CD14-positive monocyte (primary cell): Measurements from ENCODE around the gene UNK. TPM values are rescaled to one million over a fixed set of nuclear protein-coding genes. Genes with fewer than 3 reads are reported as not detected.

Experiments used
- DNase-seq, 3 donors: peaks; one replicate each; pipeline ENCODE4 v3.0.0-alpha.2; 2011 to 2022
- H2AFZ ChIP-seq: 2 replicates; pipeline ENCODE4 v1.6.0; 2012; ENCODE audit warnings: mild to moderate bottlenecking, low read depth, low read length, inconsistent platforms; ENCODE audit not compliant: insufficient read depth, poor library complexity, severe bottlenecking
- H3K27ac ChIP-seq, 2 donors: 1 replicate in 1 of 2; 2 replicates in 1 of 2; pipeline ENCODE4 v1.5.1; 2012 to 2013; ENCODE audit warnings: low read length in 2 of 2, control low read depth in 1 of 2, inconsistent platforms in 1 of 2, low read depth in 1 of 2, mild to moderate bottlenecking in 1 of 2
- H3K27me3 ChIP-seq, 2 donors: one replicate each; pipeline versions ENCODE4 v1.6.0 to v1.6.1; 2011 to 2013; ENCODE audit warnings: low read length in 2 of 2; ENCODE audit not compliant: control insufficient read depth in 2 of 2, insufficient read depth in 2 of 2
- H3K36me3 ChIP-seq, 2 donors: replicated peaks in 1 of 2; 1 replicate in 1 of 2; 2 replicates in 1 of 2; pipeline versions ENCODE4 v1.5.1 to v1.6.1; 2012 to 2013; ENCODE audit warnings: low read length in 2 of 2, control low read depth in 1 of 2, inconsistent platforms in 1 of 2, mild to moderate bottlenecking in 1 of 2; ENCODE audit not compliant: insufficient read depth in 2 of 2, control insufficient read depth in 1 of 2
- H3K4me1 ChIP-seq, 2 donors: 1 replicate in 1 of 2; 2 replicates in 1 of 2; pipeline versions ENCODE4 v1.5.1 to v1.6.1; 2012 to 2013; ENCODE audit warnings: low read length in 2 of 2, control low read depth in 1 of 2, inconsistent platforms in 1 of 2, mild to moderate bottlenecking in 1 of 2, moderate library complexity in 1 of 2; ENCODE audit not compliant: insufficient read depth in 2 of 2, control insufficient read depth in 1 of 2
- H3K4me2 ChIP-seq: replicated peaks from 2 replicates; pipeline ENCODE3; 2012; ENCODE audit warnings: low read length, moderate library complexity, mild to moderate bottlenecking; ENCODE audit not compliant: poor library complexity, severe bottlenecking; ENCODE audit errors: extremely low read depth
- H3K4me3 ChIP-seq, 3 experiments: fragments of 200-600 bp in 1 of 3; sonication (generic) in 1 of 3; replicated peaks in 1 of 3; 1 replicate in 2 of 3; 2 replicates in 1 of 3; pipeline ENCODE4 v1.5.1; 2011 to 2013; ENCODE audit warnings: low read length in 3 of 3, mild to moderate bottlenecking in 3 of 3, control low read depth in 2 of 3, low read depth in 2 of 3, inconsistent platforms in 1 of 3, moderate library complexity in 1 of 3
- H3K79me2 ChIP-seq: 2 replicates; pipeline ENCODE4 v1.6.0; 2012; ENCODE audit warnings: mild to moderate bottlenecking, control low read depth, inconsistent platforms, low read length, moderate library complexity; ENCODE audit not compliant: insufficient read depth
- H3K9ac ChIP-seq: 2 replicates; pipeline ENCODE4 v1.6.0; 2017; ENCODE audit warnings: low read length, mild to moderate bottlenecking; ENCODE audit not compliant: insufficient read depth, poor library complexity, severe bottlenecking
- H3K9me3 ChIP-seq, 2 donors: replicated peaks in 1 of 2; 1 replicate in 1 of 2; 2 replicates in 1 of 2; pipeline versions ENCODE4 v1.5.1 to v1.6.1; 2012 to 2013; ENCODE audit warnings: low read length in 2 of 2, control low read depth in 1 of 2; ENCODE audit not compliant: control insufficient read depth in 1 of 2, insufficient read depth in 1 of 2
- H4K20me1 ChIP-seq: 2 replicates; pipeline ENCODE4 v1.6.0; 2012; ENCODE audit warnings: mild to moderate bottlenecking, low read length, control low read depth, moderate library complexity; ENCODE audit not compliant: insufficient read depth
- H3K27ac Mint-ChIP-seq, 7 donors: one replicate each; pipeline ENCODE4 v1.8.0; 2020; ENCODE audit warnings: mild to moderate bottlenecking in 7 of 7, mixed read lengths in 7 of 7, moderate library complexity in 6 of 7, inconsistent platforms in 2 of 7
- H3K27me3 Mint-ChIP-seq, 3 donors: one replicate each; pipeline ENCODE4 v1.8.0; 2021 to 2022; ENCODE audit warnings: low read depth in 3 of 3, mild to moderate bottlenecking in 3 of 3, mixed read lengths in 3 of 3, moderate library complexity in 3 of 3, inconsistent platforms in 1 of 3
- H3K36me3 Mint-ChIP-seq, 2 donors: one replicate each; pipeline ENCODE4 v1.8.0; 2020; ENCODE audit warnings: mixed read lengths in 2 of 2, inconsistent platforms in 1 of 2, mild to moderate bottlenecking in 1 of 2
- H3K4me1 Mint-ChIP-seq: one replicate; pipeline ENCODE4 v1.8.0; 2020; ENCODE audit warnings: mild to moderate bottlenecking, mixed read lengths
- H3K4me3 Mint-ChIP-seq, 2 donors: one replicate each; pipeline ENCODE4 v1.8.0; 2020; ENCODE audit warnings: mild to moderate bottlenecking in 2 of 2, mixed read lengths in 2 of 2, moderate library complexity in 1 of 2
- H3K9me3 Mint-ChIP-seq, 7 donors: one replicate each; pipeline ENCODE4 v1.8.0; 2020 to 2022; ENCODE audit warnings: mixed read lengths in 7 of 7, mild to moderate bottlenecking in 6 of 7, moderate library complexity in 6 of 7, inconsistent platforms in 2 of 7
- CTCF ChIP-seq: fragments of 200-600 bp; IDR thresholded peaks from one replicate; pipeline ENCODE4 v1.8.0; 2022; ENCODE audit warnings: antibody characterized with exemption, mild to moderate bottlenecking
- WGBS: methylation state at CpG from one replicate; pipeline ENCODE4 v1.1.5; 2013; ENCODE audit warnings: missing lambda C conversion rate; ENCODE audit not compliant: insufficient coverage; 5-methylcytosine and 5-hydroxymethylcytosine counted together
- intact Hi-C, 2 donors: fragments of 100-400 bp; cut with micrococcal nuclease; formaldehyde crosslinking; loops; one replicate each; pipeline versions ENCODE4 v1.15.0 to v1.15.1; 2023
- polyA minus RNA-seq: library from RNA; depleted of rRNA, polyadenylated mRNA; stranded (reverse); fragments of >200 nt; gene quantifications from 2 replicates; pipeline ENCODE4 v1.2.3, GENCODE V29; 2012
- polyA plus RNA-seq, 3 donors: library from polyadenylated mRNA; depleted of rRNA in 1 of 3; unstranded in 2 of 3; stranded (reverse) in 1 of 3; fragments of 300-500 nt in 2 of 3; fragments of >200 nt in 1 of 3; fragmentation: Illumina TruSeq in 2 of 3; gene quantifications; 1 replicate in 2 of 3; 2 replicates in 1 of 3; pipeline ENCODE4 v1.2.3, GENCODE V29; 2012 to 2021
- total RNA-seq, 12 experiments: library from RNA in 1 of 12; stranded (reverse) in 1 of 12; fragments of 120-200 nt in 1 of 12; gene quantifications; one replicate each; pipeline ENCODE4 v1.2.4 and lab custom pipeline; 2013 to 2026; ENCODE audit warnings: mixed read lengths in 6 of 12, inconsistent platforms in 1 of 12

Gene UNK, protein sequence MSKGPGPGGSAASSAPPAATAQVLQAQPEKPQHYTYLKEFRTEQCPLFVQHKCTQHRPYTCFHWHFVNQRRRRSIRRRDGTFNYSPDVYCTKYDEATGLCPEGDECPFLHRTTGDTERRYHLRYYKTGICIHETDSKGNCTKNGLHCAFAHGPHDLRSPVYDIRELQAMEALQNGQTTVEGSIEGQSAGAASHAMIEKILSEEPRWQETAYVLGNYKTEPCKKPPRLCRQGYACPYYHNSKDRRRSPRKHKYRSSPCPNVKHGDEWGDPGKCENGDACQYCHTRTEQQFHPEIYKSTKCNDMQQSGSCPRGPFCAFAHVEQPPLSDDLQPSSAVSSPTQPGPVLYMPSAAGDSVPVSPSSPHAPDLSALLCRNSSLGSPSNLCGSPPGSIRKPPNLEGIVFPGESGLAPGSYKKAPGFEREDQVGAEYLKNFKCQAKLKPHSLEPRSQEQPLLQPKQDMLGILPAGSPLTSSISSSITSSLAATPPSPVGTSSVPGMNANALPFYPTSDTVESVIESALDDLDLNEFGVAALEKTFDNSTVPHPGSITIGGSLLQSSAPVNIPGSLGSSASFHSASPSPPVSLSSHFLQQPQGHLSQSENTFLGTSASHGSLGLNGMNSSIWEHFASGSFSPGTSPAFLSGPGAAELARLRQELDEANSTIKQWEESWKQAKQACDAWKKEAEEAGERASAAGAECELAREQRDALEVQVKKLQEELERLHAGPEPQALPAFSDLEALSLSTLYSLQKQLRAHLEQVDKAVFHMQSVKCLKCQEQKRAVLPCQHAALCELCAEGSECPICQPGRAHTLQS
- 8.6 TPM for total RNA-seq (2013)
- polyA plus RNA-seq = 10 to 100 TPM in 1 of 3 donors, 1 to 10 TPM in 2; 6.3 to 12.9 (median 7.8) TPM
- polyA minus RNA-seq = 7.8 and 12.7 TPM in 2 replicates
- 7.2 to 15.4 (median 12.1) reads per million in 11 experiments for total RNA-seq (lab: John Stamatoyannopoulos, UW)

- peak within 1 kb of the TSS; percentile 97 to 100 for H3K27ac ChIP-seq
- peaks cover 0 to 2% of the 10 kb centered on the region in 2 donors for H3K36me3 Mint-ChIP-seq
- H3K9me3 ChIP-seq = no peaks in the 10 kb centered on the region
- H3K4me3 Mint-ChIP-seq = peak within 1 kb of the TSS; percentile 72 to 86
- peaks cover 47% of the 10 kb centered on the region for H3K79me2 ChIP-seq
- H3K9ac ChIP-seq = peak within 1 kb of the TSS; percentile 89
- no peaks in the 10 kb centered on the region for H3K9me3 Mint-ChIP-seq
- no peak for TF ChIP-seq CTCF
- peak within 1 kb of the TSS; percentile 49 to 77 (median 74) for H3K4me3 ChIP-seq
- peaks cover 51 to 63% of the 10 kb centered on the region in 2 donors for H3K4me1 ChIP-seq
- 0% methylated on average over 37 of the region's 45 CpGs for WGBS
- peak within 1 kb of the TSS; percentile 97 to 99 (median 98) for H3K27ac Mint-ChIP-seq
- H3K4me1 Mint-ChIP-seq = peaks cover 43% of the 10 kb centered on the region
- DNase-seq = peak; percentile 98 to 99 (median 99)
- H3K36me3 ChIP-seq = no peaks in the 10 kb centered on the region
- H3K4me2 ChIP-seq = peak within 1 kb of the TSS; percentile 85
- H3K27me3 Mint-ChIP-seq = peaks cover 0 to 2% (median 1%) of the 10 kb centered on the region in 3 donors
- peak within 1 kb of the TSS; percentile 81 for H2AFZ ChIP-seq
- intact Hi-C loops = loop anchor here in 1 of 2 donors (10.0 kb wide), 1 partner anchor 190 kb away; the partner anchor contains the start of genes ACOX1 and TEN1
- H4K20me1 ChIP-seq = peaks cover under 1% of the 10 kb centered on the region
- no peaks in the 10 kb centered on the region for H3K27me3 ChIP-seq
Measured at GRCh38 chr17:75784473-75785015, at the start of gene UNK. Gene UNK, plus strand, starts transcription at chr17:75784806. Its CDS starts 75 bp downstream, at chr17:75784881.
